ENCODE results near the gene FUBP3.

GRCh38 chr9:130633336-130634190, 54.2 kb downstream of the FUBP3 start:
- TF ChIP-seq CTCF (IDR thresholded peaks at IDR 0.05; ENCODE audit: insufficient read depth, low read length, poor library complexity, severe bottlenecking) (no peak), EZH2phosphoT487 (conservative IDR thresholded peaks at IDR 0.05; ENCODE audit: low read length) (no peak)

Measured in SU-DHL-6 (cell line).